ENCODE measurements around the gene TBR1. TPM values are rescaled to one million over a fixed set of nuclear protein-coding genes. Genes with fewer than 3 reads are reported as not detected.

TBR1 gene
- total RNA-seq, 1 donor from 2014 or later: not detected

DNA sequence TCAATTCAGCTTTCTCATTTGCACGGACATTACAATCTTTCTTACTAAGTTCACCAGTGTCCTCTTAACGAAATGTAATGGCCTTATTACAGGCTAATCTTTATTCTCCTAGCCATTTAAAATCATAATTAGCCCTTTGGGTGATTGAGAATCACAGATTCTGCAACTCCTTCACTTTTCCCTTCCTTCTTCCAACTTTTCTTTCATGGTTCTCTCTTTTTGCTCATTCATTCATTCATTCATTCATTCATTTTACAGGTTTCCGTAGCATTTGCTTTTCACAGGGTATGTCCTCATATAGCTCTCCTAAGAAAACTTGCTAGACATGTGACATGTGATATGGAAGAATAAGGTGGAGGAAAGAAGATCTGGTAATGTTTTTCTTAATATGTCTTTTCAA is 16.0 kb downstream of the TBR1 start:
- Mint-ChIP-seq H3K27ac (ENCODE audit: unreplicated experiment) (no peak overlapping the region), H3K27me3 (ENCODE audit: low read depth) (peaks cover 72% of the 10 kb centered on the region)
- TF ChIP-seq, protein P1, sequence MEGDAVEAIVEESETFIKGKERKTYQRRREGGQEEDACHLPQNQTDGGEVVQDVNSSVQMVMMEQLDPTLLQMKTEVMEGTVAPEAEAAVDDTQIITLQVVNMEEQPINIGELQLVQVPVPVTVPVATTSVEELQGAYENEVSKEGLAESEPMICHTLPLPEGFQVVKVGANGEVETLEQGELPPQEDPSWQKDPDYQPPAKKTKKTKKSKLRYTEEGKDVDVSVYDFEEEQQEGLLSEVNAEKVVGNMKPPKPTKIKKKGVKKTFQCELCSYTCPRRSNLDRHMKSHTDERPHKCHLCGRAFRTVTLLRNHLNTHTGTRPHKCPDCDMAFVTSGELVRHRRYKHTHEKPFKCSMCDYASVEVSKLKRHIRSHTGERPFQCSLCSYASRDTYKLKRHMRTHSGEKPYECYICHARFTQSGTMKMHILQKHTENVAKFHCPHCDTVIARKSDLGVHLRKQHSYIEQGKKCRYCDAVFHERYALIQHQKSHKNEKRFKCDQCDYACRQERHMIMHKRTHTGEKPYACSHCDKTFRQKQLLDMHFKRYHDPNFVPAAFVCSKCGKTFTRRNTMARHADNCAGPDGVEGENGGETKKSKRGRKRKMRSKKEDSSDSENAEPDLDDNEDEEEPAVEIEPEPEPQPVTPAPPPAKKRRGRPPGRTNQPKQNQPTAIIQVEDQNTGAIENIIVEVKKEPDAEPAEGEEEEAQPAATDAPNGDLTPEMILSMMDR (IDR thresholded peaks at IDR 0.05): no peak

DNA sequence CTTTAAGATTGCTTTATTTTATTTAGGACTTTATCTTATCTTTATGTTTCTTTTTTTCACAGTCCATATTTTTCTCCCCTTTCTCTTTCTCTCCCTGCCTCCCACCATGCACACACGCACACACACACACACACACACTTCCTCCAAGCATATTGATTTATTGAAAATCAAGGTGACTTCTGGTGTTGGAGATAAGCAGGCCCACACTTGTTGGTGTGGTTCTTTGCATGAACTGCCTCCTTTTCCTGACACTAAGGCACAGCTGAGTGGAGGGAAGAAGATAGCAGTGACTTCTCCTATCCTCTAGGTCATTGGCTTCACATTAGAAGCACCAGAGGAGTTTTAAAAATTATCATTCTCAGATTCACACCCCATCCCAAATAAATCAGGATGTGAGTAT is 18.0 kb downstream of the TBR1 start:
- TF ChIP-seq, protein P1 (IDR thresholded peaks at IDR 0.05): no peak
- no peak for DNase-seq (ENCODE audit: low spot score)
- Mint-ChIP-seq H3K27me3 (ENCODE audit: low read depth) (peaks cover 64% of the 10 kb centered on the region), H3K4me3 (ENCODE audit: unreplicated experiment) (no peak overlapping the region), H3K9me3 (ENCODE audit: low read depth) (peaks cover 6% of the 10 kb centered on the region), H3K27ac (ENCODE audit: unreplicated experiment) (no peak overlapping the region), H3K4me1 (ENCODE audit: low read depth) (no peaks in the 10 kb centered on the region), H3K36me3 (ENCODE audit: low read depth) (peaks cover 5% of the 10 kb centered on the region)

More for the DNA sequence above, 16.0 kb downstream of the TBR1 start:
- Mint-ChIP-seq H3K36me3 (ENCODE audit: low read depth) (peaks cover 10% of the 10 kb centered on the region), H3K4me3 (ENCODE audit: unreplicated experiment) (no peak overlapping the region), H3K9me3 (ENCODE audit: low read depth) (peaks cover 6% of the 10 kb centered on the region), H3K4me1 (ENCODE audit: low read depth) (peaks cover 7% of the 10 kb centered on the region)
- no peak for DNase-seq (ENCODE audit: low spot score)

DNA sequence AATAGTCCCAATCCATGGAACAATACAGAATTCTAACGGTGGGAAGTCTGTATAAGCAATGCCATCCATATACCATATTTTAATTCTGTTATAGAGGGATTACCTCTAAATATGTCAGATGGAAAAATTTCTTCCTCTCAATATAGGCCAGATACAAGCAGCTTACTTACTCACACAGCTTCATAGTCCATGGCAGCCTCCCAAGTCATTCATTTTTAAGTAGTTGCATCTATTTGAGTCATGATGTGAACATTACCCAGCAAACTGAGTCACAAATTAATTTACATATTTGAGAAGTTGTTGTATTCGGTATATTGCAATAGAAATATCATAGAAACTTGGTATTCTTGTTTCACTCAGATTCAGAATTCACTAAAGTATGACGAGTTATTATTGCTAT is 20.3 kb downstream of the TBR1 start:
- TF ChIP-seq, protein P1 (IDR thresholded peaks at IDR 0.05): no peak
- Mint-ChIP-seq H3K36me3 (ENCODE audit: low read depth) (peaks cover 5% of the 10 kb centered on the region), H3K27me3 (ENCODE audit: low read depth) (peaks cover 66% of the 10 kb centered on the region), H3K27ac (ENCODE audit: unreplicated experiment) (no peak overlapping the region), H3K9me3 (ENCODE audit: low read depth) (peaks cover 6% of the 10 kb centered on the region), H3K4me1 (ENCODE audit: low read depth) (no peaks in the 10 kb centered on the region), H3K4me3 (ENCODE audit: unreplicated experiment) (no peak overlapping the region)
- no peak for DNase-seq (ENCODE audit: low spot score)

DNA sequence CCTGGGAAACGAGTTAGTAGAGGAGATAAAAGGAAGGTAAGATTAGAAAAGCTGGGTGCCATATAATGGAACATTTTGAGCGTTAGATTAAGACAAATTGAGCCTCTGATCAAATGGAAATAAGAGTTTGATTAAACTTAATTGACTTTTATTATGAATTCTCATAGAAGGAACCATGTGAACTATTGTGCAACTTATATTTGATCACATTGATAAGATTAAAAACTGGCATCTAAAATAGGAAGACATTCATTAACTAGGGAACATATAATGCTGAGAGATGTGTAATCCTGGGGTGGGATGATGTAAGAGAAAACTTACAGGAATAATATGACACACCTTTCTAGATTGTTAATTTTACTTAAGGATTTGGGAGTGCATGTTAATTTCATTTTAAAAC is 22.5 kb downstream of the TBR1 start:
- H3K27ac Mint-ChIP-seq (ENCODE audit: unreplicated experiment): no peak overlapping the region
- H3K4me1 Mint-ChIP-seq (ENCODE audit: low read depth): no peaks in the 10 kb centered on the region
- TF ChIP-seq, protein P1 (IDR thresholded peaks at IDR 0.05): no peak
- no peak overlapping the region for H3K4me3 Mint-ChIP-seq (ENCODE audit: unreplicated experiment)
- peaks cover 62% of the 10 kb centered on the region for H3K27me3 Mint-ChIP-seq (ENCODE audit: low read depth)
- H3K9me3 Mint-ChIP-seq (ENCODE audit: low read depth): peaks cover 6% of the 10 kb centered on the region
- H3K36me3 Mint-ChIP-seq (ENCODE audit: low read depth): peaks cover 3% of the 10 kb centered on the region
- DNase-seq (ENCODE audit: low spot score): no peak

DNA sequence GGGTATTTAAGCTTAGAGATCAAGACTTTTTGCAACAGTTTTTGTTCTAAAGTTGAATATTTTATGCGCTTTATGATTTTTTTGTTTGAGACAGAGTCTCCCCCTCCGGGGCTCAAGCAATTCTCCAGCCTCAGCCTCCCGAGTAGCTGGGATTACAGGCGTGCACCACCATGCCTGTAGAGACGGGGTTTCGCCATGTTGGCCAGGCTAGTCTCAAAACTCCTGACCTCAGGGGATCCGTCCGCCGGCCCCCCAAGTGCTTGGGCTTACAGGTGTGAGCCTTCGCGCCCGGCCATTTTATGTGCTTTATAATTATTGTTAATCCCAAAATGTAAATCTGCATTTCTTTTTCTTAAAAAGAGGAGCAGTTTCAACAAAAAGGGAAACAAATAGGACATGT is 29.0 kb downstream of the TBR1 start:
- no peaks in the 10 kb centered on the region for H3K36me3 Mint-ChIP-seq (ENCODE audit: low read depth)
- no peak overlapping the region for H3K4me3 Mint-ChIP-seq (ENCODE audit: unreplicated experiment)
- TF ChIP-seq, protein P1 (IDR thresholded peaks at IDR 0.05): no peak
- no peaks in the 10 kb centered on the region for H3K4me1 Mint-ChIP-seq (ENCODE audit: low read depth)
- no peak overlapping the region for H3K27ac Mint-ChIP-seq (ENCODE audit: unreplicated experiment)
- no peak for DNase-seq (ENCODE audit: low spot score)
- peaks cover 51% of the 10 kb centered on the region for H3K27me3 Mint-ChIP-seq (ENCODE audit: low read depth)
- no peaks in the 10 kb centered on the region for H3K9me3 Mint-ChIP-seq (ENCODE audit: low read depth)
